SK-N-MC (cell line): ENCODE measurements around the gene FBLL1.
"Not testable (repeated sequence)": the region's sequence is repeated elsewhere in the genome, so short reads cannot be mapped to it uniquely, and the experiment has no call there.

Experiments used
- DNase-seq: peaks from one replicate; pipeline ENCODE4 v3.0.0-alpha.2; 2011; ENCODE audit warnings: low read depth, low spot score
- H3K27ac ChIP-seq: fragments of 200-600 bp; sonication (generic); 2 replicates; pipeline ENCODE4 v1.5.1; 2016; ENCODE audit warnings: mixed run types
- H3K36me3 ChIP-seq: fragments of 200-600 bp; sonication (generic); 2 replicates; pipeline ENCODE4 v1.6.1; 2017; ENCODE audit warnings: antibody characterized with exemption, low read length, mixed read lengths; ENCODE audit not compliant: insufficient read depth
- H3K4me3 ChIP-seq: fragments of 200-600 bp; sonication (generic); 2 replicates; pipeline ENCODE4 v1.5.1; 2016
- H3K9ac ChIP-seq: fragments of 200-600 bp; sonication (generic); 2 replicates; pipeline ENCODE4 v1.8.0; 2017; ENCODE audit warnings: mixed run types, mixed read lengths; ENCODE audit not compliant: insufficient read length
- H3K9me3 ChIP-seq: fragments of 200-600 bp; sonication (generic); 2 replicates; pipeline ENCODE4 v1.6.1; 2017; ENCODE audit warnings: low read depth, mild to moderate bottlenecking, antibody characterized with exemption, low read length, moderate library complexity, mixed read lengths
- EZH2 ChIP-seq: fragments of 200-600 bp; sonication (generic); IDR thresholded peaks from one replicate; pipeline ENCODE4 v1.6.1; 2017; ENCODE audit warnings: antibody characterized with exemption
- FOXP2 ChIP-seq: optimal IDR thresholded peaks from 2 replicates; pipeline ENCODE3; 2011; ENCODE audit warnings: mild to moderate bottlenecking, moderate library complexity; ENCODE audit not compliant: insufficient read depth; ENCODE audit errors: extremely low read length, control extremely low read depth
- POLR2AphosphoS5 ChIP-seq: IDR thresholded peaks from 2 replicates; pipeline ENCODE4 v1.6.1; 2012; ENCODE audit warnings: mild to moderate bottlenecking, low read depth, low read length, borderline replicate concordance

The FBLL1 gene

DNA sequence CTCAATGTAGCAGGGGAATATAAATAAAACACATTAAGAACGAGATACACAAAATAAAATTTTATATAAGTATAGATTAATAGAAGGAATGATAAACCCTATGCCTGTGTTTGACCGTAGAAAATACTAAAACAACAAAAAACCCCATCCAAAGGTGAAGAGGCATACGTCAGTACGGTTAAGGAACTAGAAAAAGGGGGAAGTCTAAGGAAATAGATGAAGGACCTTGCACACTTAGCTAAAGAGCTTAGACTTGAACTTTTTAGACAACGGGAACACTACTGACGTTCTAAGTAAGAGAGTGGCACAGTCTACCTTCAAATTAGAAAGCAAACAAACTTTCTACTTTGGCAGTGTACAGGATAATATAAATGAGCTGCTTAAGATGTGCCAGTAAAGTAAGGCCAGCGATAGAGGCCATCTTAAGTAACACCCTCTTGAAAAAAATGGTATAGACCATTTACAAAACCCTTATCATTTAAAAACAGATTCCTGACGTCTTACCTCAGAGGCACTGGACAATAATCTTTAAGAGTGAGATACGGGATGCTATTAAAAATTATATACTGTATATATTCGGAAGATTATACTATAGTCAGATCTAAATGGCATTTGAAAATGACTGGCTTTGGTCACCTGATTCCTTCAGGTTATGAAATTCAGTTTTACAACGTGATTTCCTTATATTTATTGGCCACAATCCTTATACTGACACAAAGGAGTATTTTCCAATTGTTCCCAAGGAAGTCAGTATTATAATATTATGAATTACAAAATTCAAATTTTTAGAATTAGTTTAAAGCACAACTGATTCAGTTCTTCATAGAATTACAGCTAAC, 41.6 kb downstream of the FBLL1 start:
- TF ChIP-seq FOXP2 (no peak), POLR2AphosphoS5 (no peak), EZH2 (no peak)
- DNase-seq, result no peak
- no peak overlapping the region for H3K9ac ChIP-seq
- H3K9me3 ChIP-seq, result no peaks in the 10 kb centered on the region
- H3K36me3 ChIP-seq, result peaks cover 56% of the 10 kb centered on the region
- H3K27ac ChIP-seq, result no peak overlapping the region
- H3K4me3 ChIP-seq, result no peak overlapping the region

DNA sequence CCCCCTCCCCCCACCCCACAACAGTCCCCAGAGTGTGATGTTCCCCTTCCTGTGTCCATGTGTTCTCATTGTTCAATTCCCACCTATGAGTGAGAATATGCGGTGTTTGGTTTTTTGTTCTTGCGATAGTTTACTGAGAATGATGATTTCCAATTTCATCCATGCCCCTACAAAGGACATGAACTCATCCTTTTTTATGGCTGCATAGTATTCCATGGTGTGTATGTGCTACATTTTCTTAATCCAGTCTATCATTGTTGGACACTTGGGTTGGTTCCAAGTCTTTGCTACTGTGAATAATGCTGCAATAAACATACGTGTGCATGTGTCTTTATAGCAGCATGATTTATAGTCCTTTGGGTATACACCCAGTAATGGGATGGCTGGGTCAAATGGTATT, 44.6 kb downstream of the FBLL1 start:
- H3K27ac ChIP-seq, H3K9ac ChIP-seq, H3K9me3 ChIP-seq, DNase-seq, H3K4me3 ChIP-seq: not testable (repeated sequence)
- peaks cover 49% of the 10 kb centered on the region for H3K36me3 ChIP-seq

DNA sequence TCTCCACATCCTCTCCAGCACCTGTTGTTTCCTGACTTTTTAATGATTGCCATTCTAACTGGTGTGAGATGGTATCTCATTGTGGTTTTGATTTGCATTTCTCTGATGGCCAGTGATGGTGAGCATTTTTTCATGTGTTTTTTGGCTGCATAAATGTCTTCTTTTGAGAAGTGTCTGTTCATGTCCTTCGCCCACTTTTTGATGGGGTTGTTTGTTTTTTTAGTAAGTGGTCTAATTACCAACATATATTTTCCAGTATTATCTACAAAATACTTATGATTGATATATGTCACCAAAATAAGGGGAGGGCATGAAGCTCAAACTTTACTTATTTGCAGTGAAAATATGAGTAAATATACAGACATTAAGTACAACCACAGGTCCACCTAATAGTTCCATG, 45.1 kb downstream of the FBLL1 start:
- not testable (repeated sequence) for H3K9ac ChIP-seq, H3K27ac ChIP-seq, H3K4me3 ChIP-seq, H3K9me3 ChIP-seq, DNase-seq
- peaks cover 48% of the 10 kb centered on the region for H3K36me3 ChIP-seq

DNA sequence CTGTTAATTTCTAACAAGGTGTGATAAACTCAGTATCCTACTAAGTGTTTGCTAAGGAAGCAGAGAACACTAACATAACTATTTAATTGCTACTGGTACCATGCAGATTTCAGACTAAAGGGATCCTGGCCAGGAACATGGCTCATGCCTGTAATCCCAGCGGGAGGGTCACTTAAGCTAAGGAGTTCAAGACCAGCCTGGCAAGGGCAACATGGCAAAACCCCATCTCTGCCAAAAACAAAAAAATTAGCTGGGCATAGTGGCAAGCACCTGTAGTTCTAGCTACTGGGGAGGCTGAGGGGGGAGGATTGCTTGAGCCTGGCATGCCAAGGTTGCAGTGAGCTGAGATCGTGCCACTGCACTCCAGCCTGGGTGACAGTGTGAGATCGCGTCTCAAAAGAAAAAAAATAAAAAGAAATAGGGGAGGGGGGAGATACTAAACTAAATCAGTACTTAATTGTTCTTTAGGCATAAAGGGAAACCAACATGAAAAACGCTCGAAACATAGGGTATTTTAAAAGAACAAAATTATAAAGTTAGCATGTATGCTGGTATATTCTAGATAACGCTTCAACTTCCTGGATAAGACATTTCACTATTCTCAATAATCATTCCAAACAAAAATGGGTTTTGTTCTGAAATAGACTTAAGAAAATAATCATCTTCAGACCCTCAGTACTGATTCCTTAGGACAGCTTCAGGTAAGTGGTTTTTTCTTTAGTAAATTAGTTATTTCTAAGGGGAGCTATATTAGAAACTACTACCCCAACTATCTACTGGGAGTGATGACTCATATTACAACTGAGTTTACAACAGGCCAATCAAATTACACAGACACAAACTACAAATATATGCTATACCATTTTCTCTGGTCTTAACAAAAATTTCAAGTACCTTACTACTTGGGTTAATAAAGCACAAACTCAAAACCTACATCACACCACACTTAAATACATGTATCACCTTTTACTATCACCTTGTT, 46.6 kb downstream of the FBLL1 start:
- DNase-seq, result no peak
- H3K36me3 ChIP-seq, result peaks cover 41% of the 10 kb centered on the region

DNA sequence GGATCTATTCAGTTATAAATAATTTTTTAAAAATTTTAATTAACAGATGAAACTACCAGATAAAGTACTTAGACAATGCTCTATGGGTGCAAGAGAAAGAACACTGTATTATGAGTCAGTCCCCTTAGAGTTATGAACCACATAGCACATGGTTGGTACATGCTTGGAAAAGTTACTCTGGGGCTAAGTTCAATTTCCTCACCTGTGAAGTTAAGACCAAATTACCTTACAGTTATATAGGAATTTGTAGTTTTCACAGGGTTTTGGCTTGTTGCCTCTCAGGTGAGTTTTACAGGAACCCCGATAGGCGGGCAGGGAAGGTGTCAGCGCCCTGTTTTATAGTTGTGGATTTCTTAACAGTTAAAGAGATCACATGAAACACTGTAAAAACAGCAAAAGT, 48.9 kb downstream of the FBLL1 start:
- peak overlapping the region; percentile 100 for H3K4me3 ChIP-seq
- H3K27ac ChIP-seq, result no peak overlapping the region
- peaks cover 38% of the 10 kb centered on the region for H3K36me3 ChIP-seq
- no peaks in the 10 kb centered on the region for H3K9me3 ChIP-seq
- TF ChIP-seq POLR2AphosphoS5 (no peak), EZH2 (no peak), FOXP2 (no peak)
- no peak for DNase-seq
- H3K9ac ChIP-seq, result peak overlapping the region; percentile 97

More for the DNA sequence above, 46.6 kb downstream of the FBLL1 start:
- no peaks in the 10 kb centered on the region for H3K9me3 ChIP-seq
- H3K4me3 ChIP-seq, result no peak overlapping the region
- TF ChIP-seq FOXP2 (no peak), POLR2AphosphoS5 (no peak)
- no peak overlapping the region; the same call in 1 of the 2 replicates for H3K27ac ChIP-seq
- no peak overlapping the region for H3K9ac ChIP-seq

DNA sequence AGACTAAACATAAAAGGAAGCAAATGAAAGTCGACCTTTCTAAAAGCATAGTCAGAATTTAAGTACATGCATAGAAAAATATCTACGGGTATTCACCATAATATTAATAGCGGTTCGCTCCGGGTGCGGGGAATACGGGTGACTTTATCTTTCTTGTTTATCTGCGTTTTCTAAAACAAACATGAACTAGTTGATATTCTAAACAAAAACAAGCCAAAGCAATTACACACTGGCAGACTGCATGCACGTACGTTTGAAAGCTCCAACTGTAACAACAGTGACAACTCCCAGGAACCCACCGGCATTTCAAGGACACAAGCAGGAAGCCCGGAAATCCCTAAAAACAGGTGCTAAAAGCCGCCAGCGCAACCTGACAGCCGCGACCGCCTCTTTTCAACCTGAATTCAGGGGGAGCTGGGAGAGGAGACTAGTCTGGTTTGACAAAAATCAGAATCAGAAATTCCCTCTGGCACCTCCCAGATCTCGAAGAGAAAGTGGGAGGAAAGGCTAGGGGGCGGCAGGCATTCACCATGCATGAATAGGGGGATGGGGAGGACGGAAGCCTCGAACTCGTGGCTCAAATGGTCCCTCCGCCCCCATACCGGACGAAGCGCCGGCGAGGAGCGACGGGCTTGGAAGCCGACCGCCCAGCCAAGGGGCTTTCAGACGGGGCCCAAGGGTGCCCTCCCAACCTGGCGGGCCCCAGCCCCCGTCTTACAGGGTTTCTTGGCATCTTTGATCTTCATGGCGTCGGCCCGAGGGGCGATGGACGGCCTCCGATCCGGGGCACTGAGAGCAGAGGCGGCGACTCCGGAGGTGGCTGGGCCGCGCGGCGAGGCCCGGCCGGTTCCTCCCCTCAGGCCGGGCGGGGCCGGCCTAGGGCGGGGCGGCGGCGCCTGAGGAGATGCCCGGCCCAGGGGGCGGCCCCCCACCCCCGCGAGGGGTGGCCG, 49.7 kb downstream of the FBLL1 start, which contains the start of gene PANK3:
PANK3 (minus strand) TSS at position 831 of the 950 bp plus-strand sequence; CDS start at position 746, 85 bp downstream.
- Histone ChIP-seq H3K36me3 (peaks cover 38% of the 10 kb centered on the region), H3K27ac (peak within 1 kb of the TSS; percentile 95)

DNA sequence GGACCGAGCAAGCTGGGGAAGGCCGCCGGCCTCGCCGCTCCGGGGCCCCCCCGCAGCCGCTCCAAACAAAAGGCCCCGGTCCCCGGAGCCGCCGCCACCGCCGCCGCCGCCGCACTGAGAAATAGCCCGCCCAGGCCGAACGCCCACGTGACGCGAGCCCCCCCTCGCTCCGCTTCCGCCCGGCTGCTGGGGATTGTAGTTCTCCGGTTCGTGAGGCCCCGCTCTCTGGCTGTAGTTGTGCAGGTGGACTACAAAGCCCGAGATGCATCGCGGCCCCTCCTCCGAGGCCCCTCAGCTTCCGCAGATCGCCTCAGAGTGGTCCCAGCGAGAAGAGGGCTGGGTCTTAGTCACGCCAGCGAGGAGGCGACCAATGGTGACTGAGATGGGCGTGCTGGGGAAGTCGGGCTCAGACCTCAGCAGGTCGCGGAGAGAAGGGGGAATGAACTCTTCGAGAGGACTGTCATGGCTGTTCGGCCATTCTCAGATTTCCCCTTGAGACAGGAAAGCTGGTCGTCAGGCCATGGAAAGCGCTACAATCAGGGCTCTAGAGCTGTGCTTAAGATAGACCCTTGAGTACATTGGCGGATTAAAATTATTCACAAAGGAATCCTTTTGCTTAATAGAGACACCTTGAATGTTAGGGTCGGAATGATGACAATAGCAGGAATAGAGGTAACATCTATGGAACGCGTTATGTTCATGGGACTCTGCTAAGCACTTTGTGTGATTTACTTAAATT, 50.6 kb downstream of the FBLL1 start:
- Histone ChIP-seq H3K9me3 (no peaks in the 10 kb centered on the region), H3K27ac (peak overlapping the region; percentile 95)
- TF ChIP-seq FOXP2 (peak; percentile 15), POLR2AphosphoS5 (peak; percentile 98), EZH2 (no peak)

More for the DNA sequence above, 49.7 kb downstream of the FBLL1 start, which contains the start of gene PANK3:
- H3K9ac ChIP-seq, result peak within 1 kb of the TSS; percentile 97
- peak within 1 kb of the TSS; percentile 100 for H3K4me3 ChIP-seq
- DNase-seq, result no peak
- TF ChIP-seq FOXP2, result no peak
- no peak for TF ChIP-seq POLR2AphosphoS5
- no peak for TF ChIP-seq EZH2
- no peaks in the 10 kb centered on the region for H3K9me3 ChIP-seq

More for the DNA sequence above, 50.6 kb downstream of the FBLL1 start:
- DNase-seq, result peak; percentile 91
- peak overlapping the region; percentile 97 for H3K9ac ChIP-seq
- peak overlapping the region; percentile 100 for H3K4me3 ChIP-seq
- H3K36me3 ChIP-seq, result peaks cover 32% of the 10 kb centered on the region
